Suprapubic skin (tissue), 4 donors: ENCODE data around the gene FAM111B. TPM values are rescaled to one million over a fixed set of nuclear protein-coding genes. Genes with fewer than 3 reads are reported as not detected.

Source experiments
- DNase-seq, 2 donors: peaks; one replicate each; pipeline ENCODE4 v3.0.0-alpha.2; 2019; ENCODE audit warnings: low spot score in 2 of 2
- H3K27ac ChIP-seq: fragments of 200-600 bp; sonication (generic); one replicate; pipeline ENCODE4 v1.5.1; 2019
- H3K27me3 ChIP-seq: fragments of 200-600 bp; sonication (generic); one replicate; pipeline ENCODE4 v1.5.1; 2019
- H3K36me3 ChIP-seq: fragments of 200-600 bp; sonication (generic); one replicate; pipeline ENCODE4 v1.5.1; 2019
- H3K4me1 ChIP-seq: fragments of 200-600 bp; sonication (generic); one replicate; pipeline ENCODE4 v1.5.1; 2019
- H3K4me3 ChIP-seq: fragments of 200-600 bp; sonication (generic); one replicate; pipeline ENCODE4 v1.5.1; 2019; ENCODE audit warnings: mild to moderate bottlenecking
- H3K9me3 ChIP-seq: fragments of 200-600 bp; sonication (generic); one replicate; pipeline ENCODE4 v1.5.1; 2019
- CTCF ChIP-seq, 2 donors: fragments of 200-600 bp in 1 of 2; fragments of 450-650 bp in 1 of 2; sonication (generic) in 1 of 2; IDR thresholded peaks; one replicate each; pipeline ENCODE4 v1.5.1; 2016 to 2019; ENCODE audit warnings: antibody characterized with exemption in 2 of 2, mild to moderate bottlenecking in 1 of 2, moderate library complexity in 1 of 2
- EP300 ChIP-seq: sonication (generic); formaldehyde crosslinking; IDR thresholded peaks from one replicate; pipeline ENCODE4 v1.6.1; 2017; ENCODE audit warnings: antibody characterized with exemption
- POLR2A ChIP-seq, 2 donors: fragments of 450-650 bp; IDR thresholded peaks; one replicate each; pipeline ENCODE4 v1.6.1; 2017; ENCODE audit warnings: antibody characterized with exemption in 2 of 2, mild to moderate bottlenecking in 2 of 2, moderate library complexity in 2 of 2
- POLR2AphosphoS5 ChIP-seq, 3 donors: sonication (generic); formaldehyde crosslinking; IDR thresholded peaks; one replicate each; pipeline ENCODE4 v1.6.1; 2017; ENCODE audit warnings: antibody characterized with exemption in 3 of 3
- WGBS: methylation state at CpG from one replicate; pipeline ENCODE4 v1.1.5; 2018; 5-methylcytosine and 5-hydroxymethylcytosine counted together
- total RNA-seq, 4 donors: library from RNA; depleted of rRNA; stranded (reverse); fragments of >200 nt; gene quantifications; one replicate each; pipeline ENCODE4 v1.1.0, GENCODE V29; 2016

The FAM111B gene
- total RNA-seq, 4 donors from 2014 or later = 0.48 to 1.8 (median 1.5) TPM

- H3K36me3 ChIP-seq = no peaks in the 10 kb centered on the region
- 29% methylated on average over 5 of the region's 7 CpGs for WGBS
- H3K4me1 ChIP-seq = peaks cover 23% of the 10 kb centered on the region
- H3K27me3 ChIP-seq = no peaks in the 10 kb centered on the region
- no peak for TF ChIP-seq POLR2A (IDR thresholded peaks at IDR 0.05)
- no peak for TF ChIP-seq EP300
- no peak for TF ChIP-seq POLR2AphosphoS5 (IDR thresholded peaks at IDR 0.05)
- no peak for TF ChIP-seq CTCF (IDR thresholded peaks at IDR 0.05)
- H3K27ac ChIP-seq = peak overlapping the region; percentile 70
- no peak for DNase-seq
- no peaks in the 10 kb centered on the region for H3K9me3 ChIP-seq
- H3K4me3 ChIP-seq = peak overlapping the region; percentile 70
Observed at GRCh38 chr11:59173964-59174663, 67.1 kb downstream of the FAM111B start.

- 67% methylated on average over 7 of the region's 7 CpGs for WGBS
- Histone ChIP-seq H3K27ac (no peak overlapping the region), H3K36me3 (no peaks in the 10 kb centered on the region), H3K4me1 (peaks cover 23% of the 10 kb centered on the region), H3K27me3 (no peaks in the 10 kb centered on the region), H3K4me3 (no peak overlapping the region), H3K9me3 (no peaks in the 10 kb centered on the region)
- no peak for DNase-seq
- TF ChIP-seq POLR2A (IDR thresholded peaks at IDR 0.05) (no peak), EP300 (no peak), CTCF (IDR thresholded peaks at IDR 0.05) (no peak), POLR2AphosphoS5 (IDR thresholded peaks at IDR 0.05) (no peak)
Observed at GRCh38 chr11:59174664-59175033, 67.6 kb downstream of the FAM111B start.

- 51% methylated on average over 4 of the region's 4 CpGs for WGBS
- no peak overlapping the region for H3K4me3 ChIP-seq
- TF ChIP-seq CTCF (IDR thresholded peaks at IDR 0.05) (no peak), POLR2A (IDR thresholded peaks at IDR 0.05) (no peak), EP300 (no peak), POLR2AphosphoS5 (IDR thresholded peaks at IDR 0.05) (no peak)
- peaks cover 23% of the 10 kb centered on the region for H3K4me1 ChIP-seq
- H3K27ac ChIP-seq = no peak overlapping the region
- H3K9me3 ChIP-seq = no peaks in the 10 kb centered on the region
- H3K36me3 ChIP-seq = no peaks in the 10 kb centered on the region
- H3K27me3 ChIP-seq = no peaks in the 10 kb centered on the region
- DNase-seq = no peak
Observed at GRCh38 chr11:59175091-59175501, 68.1 kb downstream of the FAM111B start.

- Histone ChIP-seq H3K9me3 (no peaks in the 10 kb centered on the region), H3K4me1 (peaks cover 23% of the 10 kb centered on the region), H3K27ac (no peak overlapping the region), H3K4me3 (no peak overlapping the region), H3K36me3 (no peaks in the 10 kb centered on the region), H3K27me3 (no peaks in the 10 kb centered on the region)
- 95% methylated on average over 7 of the region's 7 CpGs for WGBS
- no peak for DNase-seq
- TF ChIP-seq POLR2A (IDR thresholded peaks at IDR 0.05) = no peak
- TF ChIP-seq CTCF (IDR thresholded peaks at IDR 0.05) = no peak
- TF ChIP-seq POLR2AphosphoS5 (IDR thresholded peaks at IDR 0.05) = no peak
- TF ChIP-seq EP300 = no peak
Observed at GRCh38 chr11:59176330-59176729, 69.3 kb downstream of the FAM111B start.

Other genes with a start within 250 kb of the FAM111B start
- gene GLYATL1, start 167.7 kb upstream of the FAM111B start, total RNA-seq = 1 to 10 TPM in 3 of 4 donors, not detected in 1; 2.4 to 6.1 (median 3.5) TPM
- not detected for gene GLYATL1B, start 20.9 kb upstream of the FAM111B start, total RNA-seq
- 10 to 100 TPM; 12.5 to 55.7 (median 21.6) TPM for gene FAM111A, start 35.6 kb downstream of the FAM111B start, total RNA-seq
- gene DTX4, start 64.9 kb downstream of the FAM111B start, total RNA-seq = 10 to 100 TPM in 1 of 4 donors, 1 to 10 TPM in 3; 8.3 to 11.5 (median 8.9) TPM
- gene MPEG1, start 105.7 kb downstream of the FAM111B start, total RNA-seq = 1 to 10 TPM; 2.3 to 4.5 (median 2.9) TPM